Tibial artery (tissue), 4 donors: ENCODE results near the gene COL1A2.

ENCODE experiments used
- DNase-seq, 2 donors: peaks; one replicate each; pipeline ENCODE4 v3.0.0-alpha.2; 2019
- H3K27ac ChIP-seq, 2 donors: fragments of 200-600 bp; sonication (generic) in 1 of 2; 1 replicate in 1 of 2; 2 replicates in 1 of 2; pipeline ENCODE4 v1.5.1; 2018 to 2019; ENCODE audit warnings: mild to moderate bottlenecking in 1 of 2
- H3K27me3 ChIP-seq, 2 donors: fragments of 200-600 bp; sonication (generic) in 1 of 2; one replicate each; pipeline versions ENCODE4 v1.5.1 to v1.6.0; 2016 to 2019
- H3K36me3 ChIP-seq, 3 donors: fragments of 200-600 bp; sonication (generic) in 2 of 3; one replicate each; pipeline ENCODE4 v1.5.1; 2016 to 2019; ENCODE audit warnings: mild to moderate bottlenecking in 2 of 3
- H3K4me1 ChIP-seq, 4 donors: fragments of 200-600 bp; sonication (generic) in 2 of 4; 1 replicate in 3 of 4; 2 replicates in 1 of 4; pipeline ENCODE4 v1.5.1; 2016 to 2019
- H3K4me3 ChIP-seq, 2 donors: fragments of 200-600 bp; sonication (generic) in 1 of 2; 1 replicate in 1 of 2; 2 replicates in 1 of 2; pipeline ENCODE4 v1.5.1; 2018 to 2019; ENCODE audit warnings: mild to moderate bottlenecking in 2 of 2
- H3K9me3 ChIP-seq, 3 donors: fragments of 200-600 bp; sonication (generic) in 1 of 3; one replicate each; pipeline ENCODE4 v1.5.1; 2016 to 2019
- CTCF ChIP-seq, 2 experiments: fragments of 200-600 bp in 1 of 2; fragments of 450-650 bp in 1 of 2; IDR thresholded peaks; one replicate each; pipeline ENCODE4 v1.5.1; 2017 to 2019; ENCODE audit warnings: antibody characterized with exemption in 2 of 2, mild to moderate bottlenecking in 1 of 2, moderate library complexity in 1 of 2
- intact Hi-C: fragments of 100-400 bp; cut with DNase I; formaldehyde crosslinking; loops from one replicate; pipeline ENCODE4 v1.15.0; 2023; ENCODE audit warnings: low total_unique reads

COL1A2 gene

DNA sequence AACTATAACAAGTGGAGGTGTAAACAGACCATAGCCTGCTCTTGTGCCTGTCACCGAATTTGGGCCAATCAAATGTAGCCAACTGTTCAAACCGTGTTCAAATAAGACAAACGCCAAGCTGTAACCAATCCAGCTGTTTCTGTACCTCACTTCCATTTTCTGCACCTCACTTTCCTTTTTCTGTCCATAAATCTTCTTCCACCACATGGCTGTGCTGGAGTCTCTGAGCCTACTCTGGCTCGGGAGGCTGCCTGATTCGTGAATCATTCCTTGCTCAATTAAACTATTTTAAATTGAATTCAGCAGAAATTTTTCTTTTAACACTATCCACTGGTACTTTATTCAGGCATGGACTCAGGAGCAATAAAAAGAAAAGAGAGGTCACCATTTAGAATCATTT is 29.9 kb upstream of the COL1A2 start:
- peak overlapping the region; percentile 34 to 80 for H3K27ac ChIP-seq
- H3K27me3 ChIP-seq, result no peaks in the 10 kb centered on the region
- H3K4me3 ChIP-seq, result no peak overlapping the region
- H3K4me1 ChIP-seq, result peaks cover 0 to 46% (median 19%) of the 10 kb centered on the region in 4 donors
- H3K36me3 ChIP-seq, result no peaks in the 10 kb centered on the region
- no peak for DNase-seq
- no peak for TF ChIP-seq CTCF (IDR thresholded peaks at IDR 0.05)
- H3K9me3 ChIP-seq, result no peaks in the 10 kb centered on the region
- intact Hi-C loops, result no loop called here

DNA sequence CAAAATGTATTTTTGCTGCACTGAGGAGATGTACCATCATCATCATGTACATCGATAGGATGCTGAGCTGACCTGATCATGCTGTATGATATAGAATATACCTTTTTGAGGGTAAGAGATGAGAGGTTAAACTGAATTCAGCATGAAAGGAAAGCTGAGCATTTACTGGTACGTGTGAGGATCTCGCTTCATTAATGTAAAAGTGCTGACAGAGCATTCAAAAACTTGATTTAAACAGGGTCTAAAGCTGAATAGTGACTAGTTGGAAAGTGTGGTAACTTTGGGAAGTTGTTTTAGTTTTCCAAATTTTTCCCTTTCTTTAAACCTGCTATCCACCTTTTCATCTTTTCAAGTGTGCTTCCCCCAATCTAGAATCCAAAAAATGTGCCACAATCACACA is 28.5 kb upstream of the COL1A2 start:
- Histone ChIP-seq H3K4me3 (no peak overlapping the region), H3K36me3 (no peaks in the 10 kb centered on the region), H3K4me1 (peaks cover 0 to 48% (median 19%) of the 10 kb centered on the region in 4 donors), H3K9me3 (no peaks in the 10 kb centered on the region), H3K27ac (peak overlapping the region; percentile 58 to 80), H3K27me3 (no peaks in the 10 kb centered on the region)
- no peak for DNase-seq
- intact Hi-C loops, result no loop called here
- TF ChIP-seq CTCF (IDR thresholded peaks at IDR 0.05), result no peak

DNA sequence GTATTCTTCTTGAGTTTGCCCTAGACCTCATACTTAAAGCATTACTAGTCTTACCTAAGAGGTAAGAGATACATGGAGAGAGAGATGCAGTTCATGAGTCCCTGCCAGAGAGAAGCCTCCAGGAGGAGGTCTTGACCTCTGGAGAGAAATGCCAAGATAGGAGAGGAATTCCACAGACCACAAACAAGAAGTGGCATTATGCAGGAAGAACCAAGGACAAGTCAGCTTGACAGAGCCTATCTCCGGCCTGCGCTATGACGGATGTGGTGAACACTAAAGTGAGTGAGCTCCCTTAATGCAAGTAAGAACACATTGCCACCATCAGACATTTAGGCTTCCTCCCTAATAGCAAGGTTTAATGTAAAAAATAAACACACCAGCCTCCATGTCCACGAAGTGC is 27.9 kb upstream of the COL1A2 start:
- H3K36me3 ChIP-seq, result no peaks in the 10 kb centered on the region
- H3K9me3 ChIP-seq, result no peaks in the 10 kb centered on the region
- H3K27me3 ChIP-seq, result no peaks in the 10 kb centered on the region
- no peak for TF ChIP-seq CTCF (IDR thresholded peaks at IDR 0.05)
- H3K4me3 ChIP-seq, result no peak overlapping the region
- peaks cover 0 to 48% (median 19%) of the 10 kb centered on the region in 4 donors for H3K4me1 ChIP-seq
- intact Hi-C loops, result no loop called here
- H3K27ac ChIP-seq, result peak overlapping the region; percentile 58 to 80
- DNase-seq, result no peak

- no peaks in the 10 kb centered on the region for H3K9me3 ChIP-seq
- H3K27me3 ChIP-seq, result no peaks in the 10 kb centered on the region
- intact Hi-C loops, result no loop called here
- H3K4me3 ChIP-seq, result peak overlapping the region; percentile 34 to 37
- H3K36me3 ChIP-seq, result no peaks in the 10 kb centered on the region
- DNase-seq, result no peak
- H3K27ac ChIP-seq, result peak overlapping the region; percentile 58 to 80
- peaks cover 0 to 48% (median 19%) of the 10 kb centered on the region in 4 donors for H3K4me1 ChIP-seq
- no peak for TF ChIP-seq CTCF (IDR thresholded peaks at IDR 0.05)
These were observed 26.7 kb upstream of the COL1A2 start for GRCh38 chr7:94367949-94368348.

DNA sequence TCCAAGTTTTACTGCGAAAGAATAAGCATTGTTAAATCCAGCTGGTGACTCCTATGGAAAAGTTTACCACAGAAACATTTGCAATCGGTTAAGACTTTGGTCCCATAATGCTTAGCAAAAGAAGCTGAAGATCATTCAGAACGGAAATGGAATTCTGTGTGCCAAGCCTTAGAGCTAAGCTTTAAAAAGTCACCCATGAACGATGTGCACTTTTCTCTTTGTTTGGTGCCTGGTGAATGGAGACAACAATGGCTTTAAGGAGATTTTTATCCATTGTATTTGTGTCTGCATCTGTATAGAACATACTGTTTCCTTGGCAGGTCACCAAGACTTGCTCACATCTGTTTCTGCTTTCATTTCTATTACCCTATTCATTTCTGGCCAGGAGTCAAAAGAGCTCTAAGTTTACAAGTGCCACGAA is 26.3 kb upstream of the COL1A2 start:
- no peaks in the 10 kb centered on the region for H3K27me3 ChIP-seq
- H3K36me3 ChIP-seq, result no peaks in the 10 kb centered on the region
- H3K9me3 ChIP-seq, result no peaks in the 10 kb centered on the region
- TF ChIP-seq CTCF (IDR thresholded peaks at IDR 0.05), result no peak
- intact Hi-C loops, result no loop called here
- peaks cover 0 to 50% (median 19%) of the 10 kb centered on the region in 4 donors for H3K4me1 ChIP-seq
- H3K27ac ChIP-seq, result peak overlapping the region; percentile 58 to 80
- no peak for DNase-seq
- peak overlapping the region; percentile 34 to 37 for H3K4me3 ChIP-seq

GRCh38 chr7:94374231-94374630 is 20.5 kb upstream of the COL1A2 start:
- H3K4me1 ChIP-seq, result peaks cover 0 to 49% (median 27%) of the 10 kb centered on the region in 4 donors
- H3K36me3 ChIP-seq, result no peaks in the 10 kb centered on the region
- no peaks in the 10 kb centered on the region for H3K27me3 ChIP-seq
- no peaks in the 10 kb centered on the region for H3K9me3 ChIP-seq
- H3K27ac ChIP-seq, result peak overlapping the region; percentile 78 to 84
- intact Hi-C loops, result loop anchor here (2.0 kb wide), 1 partner anchor 21 kb away; the partner anchor contains the start of gene COL1A2
- DNase-seq, result peak; percentile 84 to 93
- H3K4me3 ChIP-seq, result peak overlapping the region; percentile 20 to 27
- no peak for TF ChIP-seq CTCF (IDR thresholded peaks at IDR 0.05)
